Activated T-cell treated with anti-CD3 and anti-CD28 coated beads, Interleukin-2, amount 50 U/mL, for 4 hours (primary cell): Measurements from ENCODE around the gene ARAP2. TPM values are rescaled to one million over a fixed set of nuclear protein-coding genes. Genes with fewer than 3 reads are reported as not detected.

Source experiments
- ATAC-seq, 2 donors: fragments of 200-7000 bp; cut with Tn5 transposase; one replicate each; pipeline ENCODE4 v1.10.0; 2021
- DNase-seq: peaks from one replicate; pipeline ENCODE4 v3.0.0-alpha.2; 2020
- H3K27me3 Mint-ChIP-seq: one replicate; pipeline ENCODE4 v1.8.0; 2021; ENCODE audit warnings: low read depth, mixed read lengths
- H3K36me3 Mint-ChIP-seq: one replicate; pipeline ENCODE4 v1.8.0; 2022; ENCODE audit warnings: mixed read lengths; ENCODE audit not compliant: insufficient read depth
- H3K4me1 Mint-ChIP-seq: one replicate; pipeline ENCODE4 v1.8.0; 2021; ENCODE audit warnings: low read depth, mixed read lengths
- H3K4me3 Mint-ChIP-seq: one replicate; pipeline ENCODE4 v1.8.0; 2021; ENCODE audit warnings: mild to moderate bottlenecking, moderate library complexity, mixed read lengths
- H3K9me3 Mint-ChIP-seq: one replicate; pipeline ENCODE4 v1.8.0; 2021; ENCODE audit warnings: mixed read lengths
- total RNA-seq, 3 donors: library from RNA; stranded (reverse); gene quantifications; one replicate each; pipeline ENCODE4 v1.2.1, GENCODE V29; 2021

ARAP2 gene
- total RNA-seq, 3 donors from 2014 or later, result 20.7 to 33.2 (median 26.8) TPM

- DNase-seq (no peak), ATAC-seq (no peak)
- H3K36me3 Mint-ChIP-seq, result no peaks in the 10 kb centered on the region
- H3K27me3 Mint-ChIP-seq, result no peaks in the 10 kb centered on the region
- H3K9me3 Mint-ChIP-seq, result no peaks in the 10 kb centered on the region
- no peaks in the 10 kb centered on the region for H3K4me1 Mint-ChIP-seq
- no peak overlapping the region for H3K4me3 Mint-ChIP-seq
Observed at GRCh38 chr4:36024901-36025660, 219.2 kb downstream of the ARAP2 start.

- H3K27me3 Mint-ChIP-seq, result no peaks in the 10 kb centered on the region
- ATAC-seq, result no peak
- H3K36me3 Mint-ChIP-seq, result no peaks in the 10 kb centered on the region
- H3K4me3 Mint-ChIP-seq, result no peak overlapping the region
- no peaks in the 10 kb centered on the region for H3K9me3 Mint-ChIP-seq
- DNase-seq, result no peak
- no peaks in the 10 kb centered on the region for H3K4me1 Mint-ChIP-seq
Observed at GRCh38 chr4:36020351-36020750, 224.0 kb downstream of the ARAP2 start.

Other genes with a start within 250 kb of the ARAP2 start
- under 1 TPM; 0.15 to 0.71 (median 0.19) TPM for gene DTHD1, start 37.1 kb upstream of the ARAP2 start, total RNA-seq